GM19463 (cell line): ENCODE data around the gene SELENOH.
A peak's percentile ranks its signal among the peaks of the same experiment; 100 is the strongest.

Experiments
- ATAC-seq: cut with Tn5 transposase; IDR thresholded peaks from one replicate; pipeline ENCODE4 v1.9.1; 2021; ENCODE audit warnings: mild to moderate bottlenecking, moderate library complexity; ENCODE audit not compliant: unreplicated experiment

Gene SELENOH

GRCh38 chr11:57778318-57779037 is 37.2 kb downstream of the SELENOH start:
- no peak for ATAC-seq

DNA sequence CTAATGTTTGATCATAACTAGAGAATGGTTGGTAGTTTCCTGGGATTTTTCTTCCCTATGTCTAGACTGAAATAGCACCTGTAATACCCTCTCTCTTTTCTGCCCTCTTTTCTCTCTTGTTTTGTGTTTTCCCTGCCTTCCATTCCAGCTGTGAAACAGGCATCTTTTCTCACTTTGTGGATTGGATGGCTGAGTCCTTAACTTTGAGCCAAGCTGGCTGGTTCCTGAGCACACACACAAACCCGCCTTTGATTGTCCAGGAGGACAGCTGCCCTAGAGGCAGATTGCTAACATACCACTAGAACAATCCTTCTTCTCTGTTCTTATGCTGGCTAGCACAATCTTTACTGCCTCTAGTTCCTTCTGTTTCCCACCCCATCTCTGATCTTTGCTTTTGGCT is 38.0 kb downstream of the SELENOH start:
- no peak for ATAC-seq

DNA sequence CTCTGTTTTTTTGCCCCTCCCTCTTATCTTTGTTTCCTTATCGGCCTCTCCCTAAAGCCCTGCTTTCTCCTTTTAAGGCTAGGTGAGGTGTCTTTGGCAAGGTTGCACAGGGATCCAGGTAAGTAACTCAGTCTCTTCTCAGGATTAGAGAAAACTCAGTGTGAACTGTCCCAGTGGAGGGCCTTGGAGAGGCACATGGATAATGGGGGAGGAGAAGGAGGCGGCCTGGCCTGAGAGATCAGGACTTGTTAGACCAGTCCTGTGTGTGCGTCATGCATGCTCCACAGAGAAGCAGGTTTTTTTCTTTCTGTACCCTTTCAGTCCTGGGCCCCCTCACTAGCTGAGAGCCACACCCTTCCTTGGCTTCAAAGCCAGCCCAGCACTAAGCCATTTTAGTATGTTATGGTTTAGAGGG is 40.2 kb downstream of the SELENOH start:
- no peak for ATAC-seq

GRCh38 chr11:57785072-57785471 is 43.8 kb downstream of the SELENOH start:
- ATAC-seq, result peak; percentile 45

GRCh38 chr11:57786436-57786835 is 45.1 kb downstream of the SELENOH start:
- ATAC-seq, result no peak

GRCh38 chr11:57787006-57787604 is 45.8 kb downstream of the SELENOH start:
- ATAC-seq, result no peak

DNA sequence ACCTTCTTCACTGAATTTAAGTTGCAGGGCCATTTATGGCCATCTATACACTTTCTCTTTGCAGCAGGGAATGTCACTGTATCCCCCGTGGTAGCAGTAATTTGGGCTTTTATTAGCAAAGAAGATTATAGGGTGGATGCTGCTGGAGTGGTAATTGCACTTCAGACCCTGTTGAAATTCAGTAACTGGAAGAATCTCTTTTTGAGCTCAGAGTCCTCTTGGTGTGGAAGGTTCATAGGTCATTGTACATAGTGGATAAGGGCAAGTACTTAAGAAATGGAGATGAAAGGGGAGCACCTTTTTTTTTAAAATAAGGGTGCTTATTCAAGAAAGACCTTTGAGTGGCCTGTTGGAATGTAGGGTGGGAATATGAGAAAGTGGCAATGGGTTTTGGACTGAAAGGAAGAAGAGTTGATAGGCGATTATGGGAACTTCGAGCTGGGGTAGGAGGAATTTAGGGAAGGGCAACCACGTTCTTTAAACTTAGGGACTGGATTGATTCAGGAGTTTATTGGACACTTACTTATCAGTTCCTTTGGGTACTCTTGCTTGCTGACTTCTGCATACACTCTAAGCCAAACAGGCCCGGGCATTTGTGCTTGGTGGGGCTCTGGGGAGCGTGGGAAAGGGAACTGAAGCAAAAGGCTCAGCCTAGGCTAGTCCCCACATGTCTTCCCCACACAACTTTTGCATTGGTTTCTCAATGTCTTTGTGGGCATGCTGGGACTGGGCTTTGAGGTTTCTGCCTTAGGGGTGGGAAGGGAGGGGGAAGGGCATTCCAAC is 46.8 kb downstream of the SELENOH start:
- ATAC-seq, result peak; percentile 49

DNA sequence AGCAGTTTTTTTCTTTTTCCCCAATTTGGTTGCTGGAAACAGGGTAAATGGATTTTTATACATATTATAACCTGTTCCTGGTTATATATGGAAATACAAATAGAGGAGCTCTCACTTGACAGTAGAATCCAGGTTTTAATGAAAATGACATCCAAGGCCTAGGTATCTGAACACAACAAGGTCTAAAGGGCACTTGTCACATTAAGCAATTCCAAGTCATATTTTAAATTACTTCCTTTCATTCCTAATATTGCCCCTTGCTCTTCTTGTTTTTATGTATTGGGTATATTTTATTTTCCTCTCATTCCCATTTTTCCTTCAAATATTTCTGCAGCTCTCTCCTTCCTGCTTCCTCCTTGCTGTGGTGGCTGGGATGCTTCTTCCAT is 47.4 kb downstream of the SELENOH start:
- ATAC-seq, result no peak

GRCh38 chr11:57791321-57792059 is 50.2 kb downstream of the SELENOH start:
- ATAC-seq, result no peak

DNA sequence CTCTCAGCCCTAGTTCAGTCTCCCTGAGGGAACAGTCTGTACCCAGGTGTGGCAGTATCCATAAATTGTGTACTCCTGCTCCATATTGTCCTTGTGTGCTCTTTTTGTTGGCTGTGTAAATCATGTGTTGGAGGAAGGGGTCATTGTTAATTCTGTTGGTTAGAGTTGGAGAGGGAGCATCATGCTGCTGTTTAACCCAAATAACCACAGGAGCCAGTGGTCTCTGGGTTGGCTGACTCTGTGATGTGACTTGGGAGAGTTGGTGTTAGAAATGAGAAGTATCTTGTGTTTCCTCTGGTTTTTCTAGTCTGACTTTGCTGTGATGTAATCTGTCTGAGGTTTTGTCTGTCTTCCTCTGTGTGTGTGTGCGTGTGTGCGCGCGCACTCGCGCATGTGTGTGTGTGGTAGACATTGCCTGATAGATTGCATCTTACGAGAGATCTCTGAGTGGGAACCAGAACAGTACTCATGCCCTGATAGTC is 50.8 kb downstream of the SELENOH start:
- ATAC-seq, result peak; percentile 65

GRCh38 chr11:57792870-57793269 is 51.6 kb downstream of the SELENOH start:
- ATAC-seq, result peak; percentile 17
